WTC11 (cell line): ENCODE data around the gene NGF. TPM values are rescaled to one million over a fixed set of nuclear protein-coding genes. Genes with fewer than 3 reads are reported as not detected.
"Not testable (repeated sequence)": the region's sequence is repeated elsewhere in the genome, so short reads cannot be mapped to it uniquely, and the experiment has no call there.

Experiments used
- ATAC-seq: fragments of 200-7000 bp; cut with Tn5 transposase; 2 replicates; pipeline ENCODE4 v1.10.0; 2021; ENCODE audit warnings: mild to moderate bottlenecking, moderate library complexity
- CTCF ChIA-PET: fragments of 300-600 bp; sonication (Branson Sonifier 250); formaldehyde crosslinking; loops from one replicate; lab custom pipeline; 2021; ENCODE audit warnings: antibody characterized with exemption; lab: Charles Lee
- POLR2A ChIA-PET: fragments of 350-600 bp; sonication (Branson Sonifier 250); formaldehyde crosslinking; loops from one replicate; lab custom pipeline; 2021; ENCODE audit warnings: antibody characterized with exemption; lab: Charles Lee
- DNase-seq: peaks from one replicate; pipeline ENCODE4 v3.0.0; 2021; ENCODE audit warnings: low spot score
- H3K27ac Mint-ChIP-seq: 2 replicates; pipeline ENCODE4 v1.8.0; 2021; ENCODE audit warnings: mixed read lengths
- H3K27me3 Mint-ChIP-seq: 2 replicates; pipeline ENCODE4 v1.8.0; 2021; ENCODE audit warnings: low read depth, mild to moderate bottlenecking, moderate library complexity, mixed read lengths
- H3K36me3 Mint-ChIP-seq: 2 replicates; pipeline ENCODE4 v1.8.0; 2021; ENCODE audit warnings: mixed read lengths
- H3K4me1 Mint-ChIP-seq: 2 replicates; pipeline ENCODE4 v1.8.0; 2022; ENCODE audit warnings: mixed read lengths
- H3K4me3 Mint-ChIP-seq: 2 replicates; pipeline ENCODE4 v1.8.0; 2021; ENCODE audit warnings: mild to moderate bottlenecking, moderate library complexity, mixed read lengths
- H3K9me3 Mint-ChIP-seq: 2 replicates; pipeline ENCODE4 v1.8.0; 2021; ENCODE audit warnings: mixed read lengths
- ATF2 ChIP-seq: sonication (generic); formaldehyde crosslinking; IDR thresholded peaks from 2 replicates; pipeline ENCODE4 v1.8.1; 2022; ENCODE audit warnings: low read depth, missing genetic modification reagents, borderline replicate concordance
- FOXK1 ChIP-seq: sonication (generic); formaldehyde crosslinking; IDR thresholded peaks from 2 replicates; pipeline ENCODE4 v1.8.0; 2022; ENCODE audit warnings: mild to moderate bottlenecking, moderate library complexity, missing genetic modification reagents
- HMGXB4 ChIP-seq: sonication (generic); formaldehyde crosslinking; IDR thresholded peaks from 2 replicates; pipeline ENCODE4 v1.8.1; 2023; ENCODE audit warnings: mild to moderate bottlenecking, moderate library complexity, missing genetic modification reagents
- JUN ChIP-seq: sonication (generic); formaldehyde crosslinking; IDR thresholded peaks from 2 replicates; pipeline ENCODE4 v1.8.0; 2023; ENCODE audit warnings: mild to moderate bottlenecking, missing genetic modification reagents
- MYBL2 ChIP-seq: sonication (generic); formaldehyde crosslinking; IDR thresholded peaks from 2 replicates; pipeline ENCODE4 v1.8.1; 2023; ENCODE audit warnings: mild to moderate bottlenecking, moderate library complexity, missing genetic modification reagents
- NFATC4 ChIP-seq: fragments of 250-450 bp; sonication (Bioruptor Pico); IDR thresholded peaks from 2 replicates; pipeline ENCODE4 v1.9.0; 2021; ENCODE audit warnings: mild to moderate bottlenecking
- NFYB ChIP-seq: sonication (generic); formaldehyde crosslinking; conservative IDR thresholded peaks from 2 replicates; pipeline ENCODE4 v1.8.0; 2022; ENCODE audit warnings: low read depth, missing genetic modification reagents
- NR3C1 ChIP-seq: sonication (generic); formaldehyde crosslinking; conservative IDR thresholded peaks from 2 replicates; pipeline ENCODE4 v1.8.1; 2023; ENCODE audit warnings: low read depth, mild to moderate bottlenecking, missing genetic modification reagents
- TCF7 ChIP-seq: sonication (generic); formaldehyde crosslinking; IDR thresholded peaks from 2 replicates; pipeline ENCODE4 v1.8.0; 2022; ENCODE audit warnings: mild to moderate bottlenecking, low read depth, missing genetic modification reagents, moderate library complexity
- ZNF121 ChIP-seq: sonication (generic); formaldehyde crosslinking; IDR thresholded peaks from 2 replicates; pipeline ENCODE4 v1.8.0; 2023; ENCODE audit warnings: missing genetic modification reagents
- ZNF138 ChIP-seq: sonication (generic); formaldehyde crosslinking; conservative IDR thresholded peaks from 2 replicates; pipeline ENCODE4 v1.8.1; 2022; ENCODE audit warnings: mild to moderate bottlenecking, moderate library complexity, missing genetic modification reagents
- ZNF219 ChIP-seq: sonication (generic); formaldehyde crosslinking; IDR thresholded peaks from 2 replicates; pipeline ENCODE4 v1.8.0; 2023; ENCODE audit warnings: missing genetic modification reagents, mild to moderate bottlenecking, borderline replicate concordance
- ZNF263 ChIP-seq: sonication (generic); formaldehyde crosslinking; IDR thresholded peaks from 2 replicates; pipeline ENCODE4 v1.8.1; 2022; ENCODE audit warnings: low read depth, mild to moderate bottlenecking, moderate library complexity, missing genetic modification reagents
- ZNF396 ChIP-seq: fragments of 250-450 bp; sonication (Bioruptor Pico); IDR thresholded peaks from 2 replicates; pipeline ENCODE4 v1.8.0; 2021; ENCODE audit warnings: mild to moderate bottlenecking, moderate library complexity, borderline replicate concordance
- ZNF425 ChIP-seq: fragments of 250-450 bp; sonication (Bioruptor Pico); conservative IDR thresholded peaks from 2 replicates; pipeline ENCODE4 v1.9.0; 2021; ENCODE audit warnings: mild to moderate bottlenecking
- ZNF671 ChIP-seq: fragments of 250-450 bp; sonication (Bioruptor Pico); IDR thresholded peaks from 2 replicates; pipeline ENCODE4 v1.8.0; 2021; ENCODE audit warnings: mild to moderate bottlenecking
- total RNA-seq: library from RNA; stranded (reverse); gene quantifications from 3 replicates; pipeline ENCODE4 v1.2.3, GENCODE V29; 2021
- TF ChIP-seq, protein P1 (sequence below): sonication (generic); formaldehyde crosslinking; IDR thresholded peaks from 2 replicates; pipeline ENCODE4 v1.8.1; 2022; ENCODE audit warnings: missing genetic modification reagents, borderline replicate concordance

Gene NGF
- total RNA-seq, 1 experiment from 2014 or later = 0.55 TPM

DNA sequence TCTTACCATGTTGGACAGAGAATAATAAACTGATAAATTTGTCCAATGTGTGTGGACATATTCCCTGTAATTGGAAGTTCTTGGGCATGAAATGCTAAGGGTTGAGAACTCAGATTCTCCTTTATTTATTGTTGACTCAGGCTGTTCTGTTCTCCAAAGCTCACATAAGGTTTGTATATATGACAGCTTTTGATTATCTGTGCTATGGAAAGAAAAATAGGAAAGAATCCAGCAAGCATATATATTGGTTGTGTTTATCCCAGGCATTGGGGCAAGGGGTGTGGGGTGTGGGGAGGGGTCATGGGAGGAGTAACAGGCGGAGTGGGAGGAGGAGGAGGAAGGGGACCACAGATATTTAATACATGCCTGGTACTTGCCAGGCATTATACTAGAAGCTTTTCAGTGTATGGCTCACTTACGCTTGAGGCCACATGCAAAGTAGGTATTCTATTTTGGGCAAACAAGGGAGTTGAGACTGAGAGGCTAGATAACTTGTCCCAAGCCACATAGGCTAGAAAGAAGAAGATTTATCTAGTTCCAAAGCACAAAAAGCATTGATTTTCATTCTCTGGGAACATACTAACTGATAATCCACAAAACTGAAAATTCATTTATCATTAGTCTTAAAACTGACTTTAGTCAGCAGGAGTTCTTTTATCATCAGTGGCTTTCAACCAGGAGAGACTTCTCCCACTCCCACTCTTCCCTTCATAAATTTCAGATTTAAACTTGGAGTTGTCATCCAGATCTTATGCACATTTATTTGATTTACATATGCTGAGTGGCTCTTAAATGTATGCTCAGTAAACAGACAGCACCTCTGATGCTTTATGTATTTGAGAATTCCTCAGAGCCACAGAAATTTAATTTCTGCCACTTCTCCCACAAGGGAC lies 27.2 kb downstream of the NGF start:
- peaks cover 37% of the 10 kb centered on the region for H3K4me1 Mint-ChIP-seq
- ATAC-seq (no peak), DNase-seq (no peak)
- peaks cover 6% of the 10 kb centered on the region; the same call in 1 of the 2 replicates for H3K9me3 Mint-ChIP-seq
- no peak overlapping the region for H3K4me3 Mint-ChIP-seq
- POLR2A ChIA-PET = no interaction called here
- CTCF ChIA-PET = interaction anchor here (0.5 kb wide), 1 partner anchor 1760 kb away, joined by 3 read pairs; no protein-coding TSS in a partner anchor
- no peak for TF ChIP-seq ZNF263 (CRISPR knock-in tag)
- TF ChIP-seq TCF7 = no peak
- TF ChIP-seq FOXK1 (CRISPR knock-in tag) = no peak
- no peak overlapping the region for H3K27ac Mint-ChIP-seq
- H3K36me3 Mint-ChIP-seq = no peaks in the 10 kb centered on the region
- no peaks in the 10 kb centered on the region for H3K27me3 Mint-ChIP-seq

- H3K27ac Mint-ChIP-seq, H3K9me3 Mint-ChIP-seq, H3K4me3 Mint-ChIP-seq, ATAC-seq, H3K27me3 Mint-ChIP-seq, DNase-seq, H3K36me3 Mint-ChIP-seq, CTCF ChIA-PET, POLR2A ChIA-PET: not testable (repeated sequence)
- peaks cover 26% of the 10 kb centered on the region for H3K4me1 Mint-ChIP-seq
Measured at GRCh38 chr1:115309504-115309903, 28.5 kb downstream of the NGF start.

- no peak for DNase-seq
- Mint-ChIP-seq H3K4me3 (no peak overlapping the region), H3K9me3 (peaks cover 6% of the 10 kb centered on the region; the same call in 1 of the 2 replicates), H3K27ac (no peak overlapping the region), H3K36me3 (no peaks in the 10 kb centered on the region), H3K27me3 (no peaks in the 10 kb centered on the region), H3K4me1 (peaks cover 21% of the 10 kb centered on the region)
- POLR2A ChIA-PET = no interaction called here
- no peak for TF ChIP-seq ZNF671 (CRISPR knock-in tag)
- no peak for TF ChIP-seq ATF2 (CRISPR knock-in tag)
- no peak for TF ChIP-seq MYBL2 (CRISPR knock-in tag)
- TF ChIP-seq, protein P1, sequence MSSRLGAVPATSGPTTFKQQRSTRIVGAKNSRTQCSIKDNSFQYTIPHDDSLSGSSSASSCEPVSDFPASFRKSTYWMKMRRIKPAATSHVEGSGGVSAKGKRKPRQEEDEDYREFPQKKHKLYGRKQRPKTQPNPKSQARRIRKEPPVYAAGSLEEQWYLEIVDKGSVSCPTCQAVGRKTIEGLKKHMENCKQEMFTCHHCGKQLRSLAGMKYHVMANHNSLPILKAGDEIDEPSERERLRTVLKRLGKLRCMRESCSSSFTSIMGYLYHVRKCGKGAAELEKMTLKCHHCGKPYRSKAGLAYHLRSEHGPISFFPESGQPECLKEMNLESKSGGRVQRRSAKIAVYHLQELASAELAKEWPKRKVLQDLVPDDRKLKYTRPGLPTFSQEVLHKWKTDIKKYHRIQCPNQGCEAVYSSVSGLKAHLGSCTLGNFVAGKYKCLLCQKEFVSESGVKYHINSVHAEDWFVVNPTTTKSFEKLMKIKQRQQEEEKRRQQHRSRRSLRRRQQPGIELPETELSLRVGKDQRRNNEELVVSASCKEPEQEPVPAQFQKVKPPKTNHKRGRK (CRISPR knock-in tag) = no peak
- TF ChIP-seq JUN (CRISPR knock-in tag) = no peak
- TF ChIP-seq NR3C1 (CRISPR knock-in tag) = no peak
- no peak for TF ChIP-seq NFATC4 (CRISPR knock-in tag)
- TF ChIP-seq NFYB (CRISPR knock-in tag) = no peak
- no peak for TF ChIP-seq HMGXB4
- TF ChIP-seq ZNF121 (CRISPR knock-in tag) = no peak
- TF ChIP-seq ZNF219 = no peak
- TF ChIP-seq ZNF396 = no peak
- no peak for TF ChIP-seq ZNF138 (CRISPR knock-in tag)
- no peak for TF ChIP-seq ZNF425 (CRISPR knock-in tag)
- CTCF ChIA-PET = no interaction called here
- no peak for ATAC-seq
Measured at GRCh38 chr1:115308969-115309368, 29.1 kb downstream of the NGF start.
